Astrocyte of the cerebellum (primary cell): Measurements from ENCODE around the gene STPG2.

Source experiments
- DNase-seq: peaks from one replicate; pipeline ENCODE4 v3.0.0-alpha.2; 2011; ENCODE audit warnings: low read depth
- H3K4me3 ChIP-seq: 2 replicates; pipeline ENCODE4 v1.5.1; 2011; ENCODE audit warnings: mild to moderate bottlenecking, low read depth, low read length, moderate library complexity
- CTCF ChIP-seq: IDR thresholded peaks from 2 replicates; pipeline ENCODE4 v1.5.1; 2012; ENCODE audit warnings: low read length, low read depth, moderate library complexity, mild to moderate bottlenecking; ENCODE audit errors: missing control alignments
- in situ Hi-C: cut with HindIII; loops from 2 replicates; pipeline ENCODE4 v1.10.0; 2017; ENCODE audit warnings: low sequenced_read_pairs

The STPG2 gene

GRCh38 chr4:97548943-97549583 is 594.2 kb downstream of the STPG2 start:
- TF ChIP-seq CTCF: peak; percentile 6
- no peak overlapping the region for H3K4me3 ChIP-seq
- in situ Hi-C loops: no loop called here
- DNase-seq: no peak

GRCh38 chr4:97548186-97548585 is 595.1 kb downstream of the STPG2 start:
- H3K4me3 ChIP-seq: no peak overlapping the region
- no peak for TF ChIP-seq CTCF
- in situ Hi-C loops: no loop called here
- no peak for DNase-seq

- H3K4me3 ChIP-seq: no peak overlapping the region
- DNase-seq: no peak
- TF ChIP-seq CTCF: no peak
- in situ Hi-C loops: no loop called here
Observed at GRCh38 chr4:97531351-97531750, 611.9 kb downstream of the STPG2 start.

- in situ Hi-C loops: no loop called here
- TF ChIP-seq CTCF: no peak
- no peak for DNase-seq
- no peak overlapping the region for H3K4me3 ChIP-seq
Observed at GRCh38 chr4:97530676-97531075, 612.6 kb downstream of the STPG2 start.

GRCh38 chr4:97525236-97525635 is 618.0 kb downstream of the STPG2 start:
- no peak for DNase-seq
- no peak for TF ChIP-seq CTCF
- in situ Hi-C loops: no loop called here
- no peak overlapping the region for H3K4me3 ChIP-seq

GRCh38 chr4:97517939-97518338 is 625.3 kb downstream of the STPG2 start:
- no peak for TF ChIP-seq CTCF
- no peak for DNase-seq

GRCh38 chr4:97513917-97514316 is 629.4 kb downstream of the STPG2 start:
- no peak overlapping the region for H3K4me3 ChIP-seq
- TF ChIP-seq CTCF: no peak
- in situ Hi-C loops: no loop called here
- DNase-seq: no peak

More at GRCh38 chr4:97517939-97518338, 625.3 kb downstream of the STPG2 start:
- in situ Hi-C loops: no loop called here
- H3K4me3 ChIP-seq: no peak overlapping the region
